ENCODE results near the gene SH3BGRL2.

Gene SH3BGRL2

DNA sequence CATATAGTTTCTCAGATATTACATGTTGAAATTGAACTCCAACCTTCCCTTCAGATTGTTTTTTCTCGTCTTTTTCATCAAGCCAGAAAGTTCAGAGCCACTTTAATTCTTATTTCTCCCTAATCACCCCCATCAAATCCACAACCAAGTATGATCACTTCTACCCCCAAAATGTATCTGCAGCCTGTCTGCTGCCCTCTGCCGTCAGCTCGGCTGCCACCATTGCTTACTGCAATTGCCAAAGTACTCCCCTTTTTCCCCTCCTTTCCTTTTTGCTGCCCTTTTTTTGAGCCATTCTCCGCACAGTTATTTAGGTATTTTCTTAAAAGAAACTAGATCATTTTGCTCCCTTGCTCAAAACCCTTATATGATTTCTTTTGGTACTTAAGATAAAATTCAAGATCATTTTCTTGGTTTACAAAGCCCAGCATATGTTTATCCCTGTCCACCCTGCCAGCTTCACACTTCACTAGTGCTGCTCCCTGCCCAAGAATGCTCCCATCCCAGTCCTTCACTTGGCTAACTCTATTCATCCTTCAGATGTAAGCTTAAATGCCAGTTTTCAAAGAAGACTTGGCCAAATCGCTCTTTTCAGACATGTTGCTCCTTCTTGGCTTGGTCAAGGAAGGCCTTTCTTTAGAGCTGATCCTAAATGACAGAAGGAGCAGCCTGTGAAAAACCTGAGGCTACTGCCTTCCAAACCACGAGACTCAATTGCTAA is 63.7 kb downstream of the SH3BGRL2 start:
- Histone ChIP-seq H3K27me3 (ENCODE audit: control insufficient read depth, insufficient read depth, low read length) (no peaks in the 10 kb centered on the region), H3K4me1 (peaks cover 12% of the 10 kb centered on the region), H2AFZ (no peak overlapping the region), H3K9ac (no peak overlapping the region), H3K4me3 (ENCODE audit: low read depth, low read length) (no peak overlapping the region), H3K4me2 (ENCODE audit: low read length) (no peak overlapping the region), H3K79me2 (peaks cover 15% of the 10 kb centered on the region), H3K9me3 (ENCODE audit: control insufficient read depth, low read length) (no peaks in the 10 kb centered on the region), H3K27ac (no peak overlapping the region), H3K36me3 (ENCODE audit: control insufficient read depth, insufficient read depth, low read length) (no peaks in the 10 kb centered on the region)
- TF ChIP-seq, protein P1, sequence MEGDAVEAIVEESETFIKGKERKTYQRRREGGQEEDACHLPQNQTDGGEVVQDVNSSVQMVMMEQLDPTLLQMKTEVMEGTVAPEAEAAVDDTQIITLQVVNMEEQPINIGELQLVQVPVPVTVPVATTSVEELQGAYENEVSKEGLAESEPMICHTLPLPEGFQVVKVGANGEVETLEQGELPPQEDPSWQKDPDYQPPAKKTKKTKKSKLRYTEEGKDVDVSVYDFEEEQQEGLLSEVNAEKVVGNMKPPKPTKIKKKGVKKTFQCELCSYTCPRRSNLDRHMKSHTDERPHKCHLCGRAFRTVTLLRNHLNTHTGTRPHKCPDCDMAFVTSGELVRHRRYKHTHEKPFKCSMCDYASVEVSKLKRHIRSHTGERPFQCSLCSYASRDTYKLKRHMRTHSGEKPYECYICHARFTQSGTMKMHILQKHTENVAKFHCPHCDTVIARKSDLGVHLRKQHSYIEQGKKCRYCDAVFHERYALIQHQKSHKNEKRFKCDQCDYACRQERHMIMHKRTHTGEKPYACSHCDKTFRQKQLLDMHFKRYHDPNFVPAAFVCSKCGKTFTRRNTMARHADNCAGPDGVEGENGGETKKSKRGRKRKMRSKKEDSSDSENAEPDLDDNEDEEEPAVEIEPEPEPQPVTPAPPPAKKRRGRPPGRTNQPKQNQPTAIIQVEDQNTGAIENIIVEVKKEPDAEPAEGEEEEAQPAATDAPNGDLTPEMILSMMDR (IDR thresholded peaks at IDR 0.05), result no peak

DNA sequence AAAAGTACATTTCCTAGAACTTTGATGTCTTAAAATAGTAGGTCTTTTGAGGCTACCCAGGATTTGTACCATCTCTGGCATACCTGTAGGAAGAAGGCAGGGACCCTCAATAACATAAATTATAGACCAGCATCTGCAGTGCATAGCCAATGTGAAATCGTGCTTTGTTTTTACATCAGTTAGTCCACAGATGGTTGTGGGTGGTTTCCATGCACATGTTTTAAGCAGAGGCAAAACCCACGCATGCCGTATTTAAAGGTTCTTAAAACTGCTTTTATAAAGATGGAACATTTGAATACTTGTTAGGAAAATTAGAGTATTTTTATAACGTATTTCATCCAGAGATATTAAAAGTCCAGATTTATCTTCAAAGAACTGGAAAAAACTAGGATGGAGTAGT is 66.3 kb downstream of the SH3BGRL2 start:
- no peaks in the 10 kb centered on the region for H3K36me3 ChIP-seq (ENCODE audit: control insufficient read depth, insufficient read depth, low read length)
- no peak overlapping the region for H2AFZ ChIP-seq
- H3K9me3 ChIP-seq (ENCODE audit: control insufficient read depth, low read length), result no peaks in the 10 kb centered on the region
- peaks cover 10% of the 10 kb centered on the region for H3K79me2 ChIP-seq
- H3K9ac ChIP-seq, result no peak overlapping the region
- H3K27me3 ChIP-seq (ENCODE audit: control insufficient read depth, insufficient read depth, low read length), result no peaks in the 10 kb centered on the region
- peaks cover 6% of the 10 kb centered on the region for H3K4me1 ChIP-seq
- H3K4me3 ChIP-seq (ENCODE audit: low read depth, low read length), result no peak overlapping the region
- H3K4me2 ChIP-seq (ENCODE audit: low read length), result no peak overlapping the region
- TF ChIP-seq, protein P1 (IDR thresholded peaks at IDR 0.05), result no peak
- no peak overlapping the region for H3K27ac ChIP-seq

DNA sequence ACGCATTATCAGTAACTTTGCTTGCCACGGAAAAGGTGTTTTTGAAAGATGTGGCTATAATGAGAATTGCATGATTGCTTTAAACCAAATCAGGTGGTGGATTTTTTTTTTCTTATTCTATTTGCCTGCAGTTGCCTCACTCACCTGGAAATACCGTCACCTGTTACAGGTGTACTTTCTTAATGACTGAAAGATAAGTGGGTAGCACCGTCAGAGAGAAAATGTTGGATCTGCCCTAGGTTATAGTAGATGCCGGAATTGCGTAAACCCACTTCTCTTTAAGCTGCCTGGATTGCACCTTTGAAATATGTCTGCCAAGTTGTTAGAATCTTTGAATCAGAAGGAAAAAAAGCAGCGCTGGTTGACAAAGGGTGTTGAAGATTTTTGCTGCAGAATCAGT is 68.5 kb downstream of the SH3BGRL2 start:
- H2AFZ ChIP-seq, result no peak overlapping the region
- peaks cover 3% of the 10 kb centered on the region for H3K79me2 ChIP-seq
- H3K4me1 ChIP-seq, result peaks cover 6% of the 10 kb centered on the region
- H3K36me3 ChIP-seq (ENCODE audit: control insufficient read depth, insufficient read depth, low read length), result no peaks in the 10 kb centered on the region
- H3K4me3 ChIP-seq (ENCODE audit: low read depth, low read length), result no peak overlapping the region
- TF ChIP-seq, protein P1 (IDR thresholded peaks at IDR 0.05), result no peak
- no peaks in the 10 kb centered on the region for H3K27me3 ChIP-seq (ENCODE audit: control insufficient read depth, insufficient read depth, low read length)
- H3K9ac ChIP-seq, result no peak overlapping the region
- H3K4me2 ChIP-seq (ENCODE audit: low read length), result no peak overlapping the region
- no peaks in the 10 kb centered on the region for H3K9me3 ChIP-seq (ENCODE audit: control insufficient read depth, low read length)
- no peak overlapping the region for H3K27ac ChIP-seq

DNA sequence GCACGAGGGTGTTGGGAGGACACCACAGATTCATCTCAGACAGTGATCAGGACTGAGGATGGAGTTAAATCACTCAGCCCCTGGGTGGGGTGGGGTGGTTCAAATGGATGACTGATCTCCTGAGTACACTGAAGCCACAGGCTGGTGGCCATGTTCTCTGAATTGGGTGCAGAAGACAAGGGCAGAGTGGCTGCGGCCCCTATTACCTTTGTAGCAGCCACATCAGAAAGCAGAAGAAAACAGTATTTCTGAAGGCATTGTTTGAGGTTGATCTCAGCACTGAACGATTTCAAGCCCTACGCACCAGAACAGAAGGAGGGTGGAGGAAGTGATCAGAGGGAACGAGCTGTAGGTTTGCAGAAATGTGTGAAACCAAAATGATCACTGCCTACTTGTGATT is 71.6 kb downstream of the SH3BGRL2 start:
- Histone ChIP-seq H3K9ac (no peak overlapping the region), H3K27ac (no peak overlapping the region), H3K4me1 (no peaks in the 10 kb centered on the region), H3K4me3 (ENCODE audit: low read depth, low read length) (no peak overlapping the region), H3K4me2 (ENCODE audit: low read length) (no peak overlapping the region), H3K9me3 (ENCODE audit: control insufficient read depth, low read length) (no peaks in the 10 kb centered on the region), H3K79me2 (no peaks in the 10 kb centered on the region), H2AFZ (no peak overlapping the region), H3K36me3 (ENCODE audit: control insufficient read depth, insufficient read depth, low read length) (no peaks in the 10 kb centered on the region), H3K27me3 (ENCODE audit: control insufficient read depth, insufficient read depth, low read length) (no peaks in the 10 kb centered on the region)
- TF ChIP-seq, protein P1 (IDR thresholded peaks at IDR 0.05), result no peak

DNA sequence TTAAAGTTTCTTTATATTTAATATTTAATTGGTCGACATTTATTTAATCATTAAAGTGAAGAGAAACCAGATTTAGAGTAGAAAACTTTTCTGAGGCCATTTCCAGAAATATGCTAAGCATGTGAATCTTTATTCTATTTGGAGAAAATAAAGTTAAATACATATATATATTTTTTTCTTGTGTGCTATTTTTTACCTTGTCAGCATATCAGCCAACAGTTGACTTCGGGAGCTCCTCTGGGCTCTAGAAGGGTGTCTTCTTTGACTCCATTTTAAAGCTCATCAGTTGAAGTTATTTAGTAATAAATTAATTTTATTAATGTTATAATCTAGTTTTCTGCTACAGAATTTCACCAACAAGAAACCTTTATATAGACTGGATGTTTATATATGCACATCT is 73.1 kb downstream of the SH3BGRL2 start:
- no peak overlapping the region for H3K4me3 ChIP-seq (ENCODE audit: low read depth, low read length)
- no peak overlapping the region for H3K4me2 ChIP-seq (ENCODE audit: low read length)
- H3K27ac ChIP-seq, result no peak overlapping the region
- H3K4me1 ChIP-seq, result no peaks in the 10 kb centered on the region
- TF ChIP-seq, protein P1 (IDR thresholded peaks at IDR 0.05), result no peak
- no peaks in the 10 kb centered on the region for H3K79me2 ChIP-seq
- H2AFZ ChIP-seq, result no peak overlapping the region
- no peaks in the 10 kb centered on the region for H3K27me3 ChIP-seq (ENCODE audit: control insufficient read depth, insufficient read depth, low read length)
- H3K9ac ChIP-seq, result no peak overlapping the region
- no peaks in the 10 kb centered on the region for H3K36me3 ChIP-seq (ENCODE audit: control insufficient read depth, insufficient read depth, low read length)
- H3K9me3 ChIP-seq (ENCODE audit: control insufficient read depth, low read length), result no peaks in the 10 kb centered on the region
